MCF 10A (cell line): Measurements from ENCODE around the gene TMEM41A. TPM values are rescaled to one million over a fixed set of nuclear protein-coding genes. Genes with fewer than 3 reads are reported as not detected.

Experiments
- BruUV-seq: library from RNA; stranded (reverse); fragments of 400-500 nt; replicated peaks from 2 replicates; lab custom pipeline; 2021; lab: Mats Ljungman, UMichigan
- CTCF ChIA-PET: fragments of 300-600 bp; sonication (Branson Sonifier 250); formaldehyde crosslinking; extraction: SDS; loops from one replicate; lab custom pipeline; 2021; ENCODE audit warnings: antibody characterized with exemption, inconsistent platforms; lab: Yijun Ruan, JAX
- POLR2A ChIA-PET: fragments of 300-600, 350-650 bp; sonication (Branson Sonifier 250); formaldehyde crosslinking; extraction: SDS; loops from one replicate; lab custom pipeline; 2020; ENCODE audit warnings: antibody characterized with exemption, inconsistent platforms; lab: Yijun Ruan, JAX
- DNase-seq: peaks from one replicate; pipeline ENCODE4 v3.0.0-alpha.2; 2018; ENCODE audit not compliant: unreplicated experiment
- H3K27ac Mint-ChIP-seq: one replicate; pipeline ENCODE4 v1.8.0; 2022; ENCODE audit warnings: mild to moderate bottlenecking, low read depth, mixed read lengths; ENCODE audit not compliant: unreplicated experiment
- H3K27me3 Mint-ChIP-seq: one replicate; pipeline ENCODE4 v1.8.0; 2022; ENCODE audit warnings: mixed read lengths; ENCODE audit not compliant: insufficient read depth, unreplicated experiment
- H3K36me3 Mint-ChIP-seq: one replicate; pipeline ENCODE4 v1.8.0; 2022; ENCODE audit warnings: mild to moderate bottlenecking, moderate library complexity, mixed read lengths; ENCODE audit not compliant: insufficient read depth, unreplicated experiment
- H3K4me1 Mint-ChIP-seq: one replicate; pipeline ENCODE4 v1.8.0; 2022; ENCODE audit warnings: mixed read lengths; ENCODE audit not compliant: insufficient read depth, unreplicated experiment
- H3K4me3 Mint-ChIP-seq: one replicate; pipeline ENCODE4 v1.8.0; 2022; ENCODE audit warnings: mild to moderate bottlenecking, moderate library complexity, mixed read lengths; ENCODE audit not compliant: unreplicated experiment
- H3K9me3 Mint-ChIP-seq: one replicate; pipeline ENCODE4 v1.8.0; 2022; ENCODE audit warnings: mixed read lengths; ENCODE audit not compliant: unreplicated experiment
- CTCF ChIP-seq: fragments of 200-600 bp; IDR thresholded peaks from one replicate; pipeline ENCODE4 v1.8.0; 2022; ENCODE audit warnings: antibody characterized with exemption, mild to moderate bottlenecking; ENCODE audit not compliant: unreplicated experiment
- intact Hi-C: fragments of 100-400 bp; cut with micrococcal nuclease; formaldehyde crosslinking; loops from 2 replicates; pipeline ENCODE4 v1.14.1; 2022
- total RNA-seq: library from RNA; stranded (reverse); gene quantifications from 2 replicates; pipeline ENCODE4 v1.2.3, GENCODE V29; 2022

TMEM41A gene
- total RNA-seq, 1 experiment from 2014 or later: 15.3 TPM

GRCh38 chr3:185519021-185519420 lies 20.2 kb upstream of the TMEM41A start:
- Mint-ChIP-seq H3K4me3 (no peak overlapping the region), H3K4me1 (no peaks in the 10 kb centered on the region), H3K36me3 (no peaks in the 10 kb centered on the region), H3K27me3 (peaks cover 12% of the 10 kb centered on the region), H3K9me3 (no peaks in the 10 kb centered on the region), H3K27ac (no peak overlapping the region)
- BruUV-seq: no TSS peak
- ChIA-PET CTCF (interaction anchor here (1.0 kb wide), 1 partner anchor 58 kb away, joined by 3 read pairs; no protein-coding TSS in a partner anchor), POLR2A (interaction anchor here (0.6 kb wide), 1 partner anchor 155 kb away, joined by 3 read pairs; no protein-coding TSS in a partner anchor)
- TF ChIP-seq CTCF: no peak
- intact Hi-C loops: no loop called here
- DNase-seq: no peak

DNA sequence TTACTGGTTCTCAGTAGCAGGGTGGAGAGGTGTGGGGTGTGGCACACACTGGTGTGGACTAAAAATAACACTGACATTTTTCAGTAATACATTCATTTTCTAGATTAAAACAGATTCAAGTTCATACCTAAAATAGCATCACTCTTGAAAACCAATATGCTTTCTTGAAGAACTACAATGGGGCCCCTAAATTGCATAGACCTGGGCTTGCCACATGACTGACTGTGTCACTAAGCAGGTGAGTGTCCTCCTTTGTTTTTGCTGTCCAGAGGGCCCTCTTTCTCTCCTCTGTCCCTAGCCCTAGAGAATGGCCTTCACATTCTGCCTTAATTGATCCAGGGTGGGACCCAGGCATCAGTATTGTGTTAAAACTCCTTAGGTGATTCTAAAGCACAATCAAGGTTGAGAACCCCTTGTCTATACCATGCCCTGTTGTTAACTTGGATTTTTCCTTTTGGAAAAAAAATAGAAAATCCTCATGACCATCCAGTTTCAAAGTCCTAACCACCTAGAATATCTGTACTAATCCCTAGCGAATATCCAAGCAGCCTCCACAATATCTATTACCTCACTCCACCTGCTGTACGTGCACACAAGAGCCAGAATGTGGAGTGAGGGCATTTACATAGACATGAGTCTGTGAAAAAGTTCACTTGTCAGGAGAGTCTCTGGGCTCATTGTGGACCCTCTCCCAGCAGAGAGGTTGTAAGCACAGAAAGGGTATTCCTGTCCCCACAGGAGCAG lies 18.7 kb upstream of the TMEM41A start:
- no peaks in the 10 kb centered on the region for H3K9me3 Mint-ChIP-seq
- no TSS peak for BruUV-seq
- TF ChIP-seq CTCF: no peak
- ChIA-PET CTCF (interaction anchor here (0.6 to 1.0 kb wide), 3 partner anchors 14 to 41 kb away, joined by 3 read pairs; no protein-coding TSS in a partner anchor), POLR2A (no interaction called here)
- H3K36me3 Mint-ChIP-seq: no peaks in the 10 kb centered on the region
- intact Hi-C loops: no loop called here
- no peak for DNase-seq
- no peak overlapping the region for H3K4me3 Mint-ChIP-seq
- H3K4me1 Mint-ChIP-seq: no peaks in the 10 kb centered on the region
- no peak overlapping the region for H3K27ac Mint-ChIP-seq
- peaks cover 9% of the 10 kb centered on the region for H3K27me3 Mint-ChIP-seq

- H3K4me3 Mint-ChIP-seq: no peak overlapping the region
- DNase-seq: no peak
These were observed 12.9 kb upstream of the TMEM41A start for GRCh38 chr3:185511711-185512110.

More at GRCh38 chr3:185511711-185512110, 12.9 kb upstream of the TMEM41A start:
- BruUV-seq: no TSS peak
- no peaks in the 10 kb centered on the region for H3K9me3 Mint-ChIP-seq
- intact Hi-C loops: no loop called here
- H3K4me1 Mint-ChIP-seq: no peaks in the 10 kb centered on the region
- ChIA-PET CTCF (no interaction called here), POLR2A (no interaction called here)
- no peak overlapping the region for H3K27ac Mint-ChIP-seq
- no peak for TF ChIP-seq CTCF
- H3K36me3 Mint-ChIP-seq: no peaks in the 10 kb centered on the region
- H3K27me3 Mint-ChIP-seq: no peaks in the 10 kb centered on the region
